Astrocyte of the spinal cord (primary cell): ENCODE data around the gene MIEN1.
"Not testable (repeated sequence)": the region's sequence is repeated elsewhere in the genome, so short reads cannot be mapped to it uniquely, and the experiment has no call there.

ENCODE experiments used
- DNase-seq: peaks from one replicate; pipeline ENCODE4 v3.0.0; 2011; ENCODE audit warnings: low read depth, low spot score
- H3K4me3 ChIP-seq: 2 replicates; pipeline ENCODE4 v1.5.1; 2011; ENCODE audit warnings: low read depth, mild to moderate bottlenecking, low read length, moderate library complexity
- in situ Hi-C: cut with HindIII; loops from 2 replicates; pipeline ENCODE4 v1.10.0; 2017; ENCODE audit warnings: low sequenced_read_pairs
- TF ChIP-seq, protein P1 (sequence below): IDR thresholded peaks from 2 replicates; pipeline ENCODE4 v1.5.1; 2012; ENCODE audit warnings: low read depth, mild to moderate bottlenecking, low read length, inconsistent platforms

MIEN1 gene

DNA sequence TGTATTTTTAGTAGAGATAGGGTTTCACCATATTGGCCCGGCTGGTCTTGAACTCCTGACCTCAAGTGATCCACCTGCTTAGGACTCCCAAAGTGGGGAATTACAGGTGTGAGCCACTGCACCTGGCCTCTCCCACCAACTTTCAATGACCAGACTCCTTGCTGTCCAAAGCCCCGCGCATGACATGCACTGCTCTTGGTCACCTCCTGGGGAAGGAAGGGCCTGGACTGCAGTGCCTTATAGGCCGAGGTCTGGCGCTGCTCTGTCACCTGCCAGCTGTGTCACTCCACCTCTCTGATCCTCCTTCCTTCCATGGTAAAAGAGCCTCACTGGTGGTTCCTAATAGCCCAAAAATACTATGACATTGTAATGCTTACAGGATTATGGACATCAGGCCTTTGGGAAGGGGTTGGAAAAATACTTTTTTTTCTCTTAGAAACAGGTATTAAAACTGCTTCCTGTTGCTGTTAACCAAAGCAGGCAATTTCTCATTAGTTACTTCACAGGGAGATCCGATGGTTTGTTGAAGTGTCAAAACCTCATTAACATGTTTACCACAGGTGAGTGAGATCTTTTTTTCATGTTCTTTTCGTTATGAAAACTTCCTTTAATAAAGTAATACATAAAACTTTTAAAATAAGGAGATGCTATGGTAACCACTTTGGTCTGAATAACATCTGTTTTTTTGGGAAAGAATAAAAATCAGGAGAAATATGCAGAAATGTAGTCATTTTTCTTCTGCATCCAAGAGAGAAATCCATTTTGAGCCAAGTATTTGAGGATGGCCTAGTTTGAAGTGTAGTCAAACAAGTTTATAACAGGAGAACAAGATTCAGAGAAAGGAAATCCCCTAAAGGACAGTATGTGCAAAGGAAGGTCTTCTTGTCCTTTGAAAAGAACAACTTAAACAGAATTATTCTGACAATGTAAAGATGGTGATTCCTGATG lies 42.9 kb upstream of the MIEN1 start:
- H3K4me3 ChIP-seq: no peak overlapping the region
- TF ChIP-seq, protein P1, sequence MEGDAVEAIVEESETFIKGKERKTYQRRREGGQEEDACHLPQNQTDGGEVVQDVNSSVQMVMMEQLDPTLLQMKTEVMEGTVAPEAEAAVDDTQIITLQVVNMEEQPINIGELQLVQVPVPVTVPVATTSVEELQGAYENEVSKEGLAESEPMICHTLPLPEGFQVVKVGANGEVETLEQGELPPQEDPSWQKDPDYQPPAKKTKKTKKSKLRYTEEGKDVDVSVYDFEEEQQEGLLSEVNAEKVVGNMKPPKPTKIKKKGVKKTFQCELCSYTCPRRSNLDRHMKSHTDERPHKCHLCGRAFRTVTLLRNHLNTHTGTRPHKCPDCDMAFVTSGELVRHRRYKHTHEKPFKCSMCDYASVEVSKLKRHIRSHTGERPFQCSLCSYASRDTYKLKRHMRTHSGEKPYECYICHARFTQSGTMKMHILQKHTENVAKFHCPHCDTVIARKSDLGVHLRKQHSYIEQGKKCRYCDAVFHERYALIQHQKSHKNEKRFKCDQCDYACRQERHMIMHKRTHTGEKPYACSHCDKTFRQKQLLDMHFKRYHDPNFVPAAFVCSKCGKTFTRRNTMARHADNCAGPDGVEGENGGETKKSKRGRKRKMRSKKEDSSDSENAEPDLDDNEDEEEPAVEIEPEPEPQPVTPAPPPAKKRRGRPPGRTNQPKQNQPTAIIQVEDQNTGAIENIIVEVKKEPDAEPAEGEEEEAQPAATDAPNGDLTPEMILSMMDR: no peak
- in situ Hi-C loops: no loop called here
- DNase-seq: no peak

DNA sequence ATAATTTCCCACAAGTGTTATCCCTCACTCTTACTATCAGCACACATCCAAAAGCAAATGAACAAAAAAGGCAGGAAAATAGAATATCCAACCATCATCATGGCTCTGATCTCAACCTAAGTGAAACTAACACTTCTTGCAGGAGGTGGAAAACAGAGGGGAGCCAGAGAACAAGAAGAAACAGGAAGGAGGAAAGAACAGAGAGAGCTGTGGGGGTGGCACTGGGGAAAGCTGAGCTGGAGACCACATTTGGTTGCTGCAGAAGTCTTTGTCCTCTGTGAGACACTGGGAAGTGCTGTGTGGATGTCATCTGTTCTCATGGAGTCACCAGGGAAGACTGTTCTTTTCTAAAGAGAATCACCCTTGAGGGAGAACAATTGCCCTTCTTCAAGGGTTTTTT lies 42.1 kb upstream of the MIEN1 start:
- TF ChIP-seq, protein P1: no peak
- H3K4me3 ChIP-seq: no peak overlapping the region
- in situ Hi-C loops: no loop called here

DNA sequence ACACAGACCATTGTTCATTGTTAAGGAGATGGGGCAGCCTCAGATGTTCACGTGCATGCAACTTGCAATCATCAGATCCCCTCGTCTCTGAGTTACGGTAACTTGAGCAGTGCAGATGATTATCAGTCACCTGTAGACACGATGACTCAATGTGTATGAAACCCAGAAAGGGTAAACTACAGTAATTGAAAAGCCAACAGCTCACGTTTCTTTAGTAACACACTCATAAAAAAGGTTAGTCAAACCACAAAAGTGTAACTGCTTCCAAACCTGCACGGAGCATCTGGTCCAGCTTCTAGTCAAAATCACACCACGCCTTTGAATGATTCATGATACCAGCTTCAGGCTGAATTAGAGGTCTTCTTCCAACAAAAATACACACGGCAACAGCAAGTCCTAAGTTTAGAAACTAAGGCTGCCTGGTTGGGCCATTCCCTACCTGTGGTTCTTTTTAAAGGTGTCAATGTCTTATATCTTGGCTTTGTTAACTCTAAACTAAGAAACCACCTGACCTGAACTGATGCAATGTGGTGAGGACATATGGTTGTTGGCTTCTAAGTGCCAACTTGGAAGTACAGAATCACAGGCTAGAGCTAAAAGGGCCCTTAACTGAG lies 39.7 kb upstream of the MIEN1 start:
- TF ChIP-seq, protein P1: no peak
- peak; percentile 32 for DNase-seq
- in situ Hi-C loops: no loop called here
- no peak overlapping the region for H3K4me3 ChIP-seq

More for the DNA sequence above, 42.1 kb upstream of the MIEN1 start:
- no peak for DNase-seq

DNA sequence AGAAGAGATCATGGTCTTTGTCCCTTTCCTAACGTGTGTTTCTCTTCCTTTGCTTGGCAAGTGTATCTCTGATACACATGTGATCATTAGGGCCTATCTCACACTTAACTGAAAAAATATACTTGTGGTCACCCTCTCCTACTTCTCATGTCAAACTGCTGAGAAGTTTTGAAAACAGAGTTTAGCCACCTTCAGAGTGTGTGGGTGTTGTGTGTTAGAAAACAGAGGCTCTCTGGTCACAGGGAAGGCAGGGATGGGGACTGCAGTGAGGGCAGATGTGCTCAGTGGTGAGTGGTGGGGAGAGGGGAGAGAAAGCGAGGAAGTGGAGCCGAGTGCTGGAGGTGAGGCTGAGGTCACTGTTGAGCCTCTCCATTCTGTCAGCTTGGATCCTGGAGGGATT lies 36.8 kb upstream of the MIEN1 start:
- DNase-seq: no peak
- in situ Hi-C loops: no loop called here
- TF ChIP-seq, protein P1: no peak
- H3K4me3 ChIP-seq: no peak overlapping the region

DNA sequence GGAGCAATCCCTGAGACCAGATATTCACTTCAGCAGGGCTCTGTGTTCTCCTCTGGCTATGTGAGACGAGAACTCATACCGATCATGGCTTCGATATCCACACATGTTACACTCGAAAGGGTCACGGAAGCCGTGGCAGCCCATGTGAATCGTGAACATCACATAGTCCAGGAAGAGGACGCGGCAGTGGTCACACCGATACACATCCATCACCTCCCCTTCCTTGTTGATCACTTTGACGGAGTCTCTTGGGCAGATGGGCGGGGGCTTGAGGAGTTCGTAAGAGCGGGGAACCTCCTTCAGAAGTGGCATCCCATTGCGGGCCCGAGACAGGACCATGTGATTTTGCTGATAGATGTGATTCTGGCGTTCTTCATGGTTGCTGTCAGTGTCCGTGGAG lies 35.4 kb upstream of the MIEN1 start:
- in situ Hi-C loops: no loop called here
- TF ChIP-seq, protein P1: no peak
- DNase-seq: no peak
- H3K4me3 ChIP-seq: no peak overlapping the region

DNA sequence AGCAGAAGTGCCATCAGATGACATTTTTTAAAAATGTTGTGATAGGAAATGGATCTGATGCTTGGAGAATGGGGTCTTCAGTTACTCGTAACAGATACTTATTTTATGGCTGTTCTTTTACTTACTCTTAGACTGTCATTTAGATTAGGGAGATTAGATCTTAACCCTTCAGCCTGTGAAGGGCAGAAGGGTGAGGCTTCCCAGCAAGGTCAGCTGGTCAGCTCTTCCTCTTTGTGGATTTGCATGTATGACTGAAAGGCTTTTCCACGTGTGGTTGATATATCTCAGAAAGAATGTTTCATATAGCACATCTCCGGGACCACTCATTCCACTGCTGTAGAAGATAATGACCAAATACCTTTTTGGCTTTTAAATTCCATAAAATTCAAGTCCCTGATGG lies 34.8 kb upstream of the MIEN1 start:
- TF ChIP-seq, protein P1: no peak
- in situ Hi-C loops: no loop called here
- no peak overlapping the region for H3K4me3 ChIP-seq
- no peak for DNase-seq

DNA sequence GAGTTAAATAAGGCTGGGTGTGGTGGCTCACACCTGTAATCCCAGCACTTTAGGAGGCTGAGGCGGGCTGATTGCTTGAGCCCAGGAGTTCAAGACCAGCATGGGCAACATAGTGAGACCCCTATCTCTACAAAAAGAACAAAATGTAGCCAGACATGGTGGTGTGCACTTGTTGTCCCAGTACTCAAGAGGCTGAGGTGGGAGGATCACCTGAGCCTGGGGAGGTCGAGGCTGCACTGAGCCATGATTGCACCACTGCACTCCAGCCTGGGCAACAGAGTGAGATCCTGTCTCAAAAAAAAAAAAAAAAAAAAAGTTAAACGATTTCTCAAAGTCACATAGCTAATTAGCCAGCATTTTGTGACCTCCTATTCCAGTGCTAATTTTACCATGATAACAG lies 33.8 kb upstream of the MIEN1 start:
- H3K4me3 ChIP-seq, in situ Hi-C loops, DNase-seq: not testable (repeated sequence)
